Heart left ventricle (tissue), 16 donors: ENCODE results near the gene CXCL6. TPM values are rescaled to one million over a fixed set of nuclear protein-coding genes. Genes with fewer than 3 reads are reported as not detected.

Experiments
- ATAC-seq, 4 donors: fragments of 200-7000 bp; cut with Tn5 transposase; one replicate each; pipeline ENCODE4 v1.9.1; 2020 to 2022; ENCODE audit warnings: moderate library complexity in 4 of 4, mild to moderate bottlenecking in 3 of 4, moderate number of reproducible peaks in 1 of 4
- DNase-seq, 5 donors: peaks; one replicate each; pipeline ENCODE4 v3.0.0-alpha.2; 2020
- H3K27ac ChIP-seq, 12 donors: fragments of 200-600 bp; sonication (generic) in 4 of 12; one replicate each; pipeline versions ENCODE4 v1.5.0 to v1.8.0; 2016 to 2022; ENCODE audit warnings: mild to moderate bottlenecking in 2 of 12
- H3K27me3 ChIP-seq, 9 donors: fragments of 200-600 bp; sonication (generic) in 2 of 9; one replicate each; pipeline versions ENCODE4 v1.5.1 to v1.8.0; 2016 to 2022; ENCODE audit warnings: mild to moderate bottlenecking in 3 of 9
- H3K36me3 ChIP-seq, 9 donors: fragments of 200-600 bp; sonication (generic) in 2 of 9; one replicate each; pipeline versions ENCODE4 v1.5.0 to v1.8.0; 2018 to 2022; ENCODE audit warnings: mild to moderate bottlenecking in 2 of 9
- H3K4me1 ChIP-seq, 12 donors: fragments of 200-600 bp; sonication (generic) in 4 of 12; one replicate each; pipeline versions ENCODE4 v1.5.0 to v1.8.0; 2016 to 2022; ENCODE audit warnings: mild to moderate bottlenecking in 3 of 12
- H3K4me3 ChIP-seq, 12 donors: fragments of 200-600 bp; sonication (generic) in 4 of 12; one replicate each; pipeline versions ENCODE4 v1.5.0 to v1.8.0; 2017 to 2022; ENCODE audit warnings: mild to moderate bottlenecking in 9 of 12, moderate library complexity in 4 of 12
- H3K9me3 ChIP-seq, 12 donors: fragments of 200-600 bp; sonication (generic) in 4 of 12; one replicate each; pipeline versions ENCODE4 v1.5.0 to v1.8.0; 2016 to 2022; ENCODE audit warnings: mild to moderate bottlenecking in 1 of 12
- CTCF ChIP-seq, 12 donors: fragments of 200-600 bp; sonication (generic) in 4 of 12; IDR thresholded peaks; one replicate each; pipeline versions ENCODE4 v1.5.0 to v1.8.0; 2018 to 2022; ENCODE audit warnings: antibody characterized with exemption in 12 of 12, mild to moderate bottlenecking in 5 of 12
- POLR2A ChIP-seq, 2 donors: fragments of 450-650 bp; IDR thresholded peaks; one replicate each; pipeline ENCODE4 v1.6.1; 2017; ENCODE audit warnings: antibody characterized with exemption in 2 of 2, mild to moderate bottlenecking in 2 of 2, moderate library complexity in 2 of 2
- WGBS, 4 donors: extraction: QIAGEN DNeasy Blood & Tissue Kit in 2 of 4; methylation state at CpG; one replicate each; pipeline versions ENCODE4 v1.1.5 to v1.1.7; 2013 to 2018; 5-methylcytosine and 5-hydroxymethylcytosine counted together
- intact Hi-C, 10 donors: fragments of 100-400 bp; cut with DNase I; formaldehyde crosslinking; loops; one replicate each; pipeline versions ENCODE4 v1.11.1 to v1.14.2; 2022
- polyA plus RNA-seq, 2 donors: library from polyadenylated mRNA; stranded (reverse); fragments of 200-250 nt; gene quantifications; one replicate each; pipeline ENCODE4 v1.2.3, GENCODE V29; 2013
- total RNA-seq, 9 donors: library from RNA; depleted of rRNA in 2 of 9; stranded (reverse); fragments of >200 nt in 2 of 9; fragmentation: NEBNext Ultra II Directional in 3 of 9; extraction: Animal tissue kit (Norgen Biotek cat#: 25700) in 3 of 9; gene quantifications; one replicate each; pipeline versions ENCODE4 v1.1.0 to v1.2.4, GENCODE V29; 2016 to 2023
- donor health status: ischemic (EF 13 %, LVEDD 7.1; RV severe dilation, severe dysfunction).
- donor health status: healthy with polysubstance abuse.
- donor health status: DM: no; HTN: yes; CAD: no.
- donor health status: DM: no; HTN: no; CAD: no.
- donor health status: ischemic (EF 25% LVEDD 6.9; RV normal size, moderate dysfunction).
- donor health status: ischemic (EF 25% LVEDD 5.7; RV mildly dilated, moderate dysfunction).
- donor health status: healthy.
- donor health status: DM: yes; HTN: yes; CAD: no.
- donor health status: ischemic (EF 35%, LVEDD 5.7; RV mildly dilated, moderate dysfunction).
- donor health status: nonischemic (EF 11% LVEDD 7.7; RV severe dilation, severe dysfunction).
- donor health status: DM: yes; HTN: yes; CAD: no.
- donor health status: PGD.
- donor health status: ischemic (EF 29% LVEDD 5.4; RV normal size, mild dysfunction).
- donor health status: nonischemic (EF 23%, LVEDD 6.1; RV moderate dilation, normal function).

CXCL6 gene
- total and polyA plus RNA-seq, 11 donors = 0.11 to 4.5 (median 0.71) TPM; not detected in 4

- DNase-seq (no peak), ATAC-seq (no peak)
- Histone ChIP-seq H3K27me3 (peaks cover 0 to under 1% (median 0%) of the 10 kb centered on the region in 9 donors), H3K9me3 (no peaks in the 10 kb centered on the region), H3K36me3 (no peaks in the 10 kb centered on the region), H3K27ac (peak overlapping the region in 1 of 12 donors; percentile 65), H3K4me1 (peaks cover 0 to 13% (median 0%) of the 10 kb centered on the region in 12 donors), H3K4me3 (no peak overlapping the region)
- intact Hi-C loops = loop anchor here in 1 of 10 donors (10.0 kb wide), 1 partner anchor 249 kb away; no protein-coding TSS in a partner anchor
- TF ChIP-seq CTCF (IDR thresholded peaks at IDR 0.05) (no peak), POLR2A (IDR thresholded peaks at IDR 0.05) (no peak)
- WGBS, 4 donors = 88 to 95% (median 91%) methylated on average over 1 of the region's 1 CpG
These were observed 38.9 kb downstream of the CXCL6 start for GRCh38 chr4:73875401-73875800.

- Histone ChIP-seq H3K27me3 (peaks cover 0 to 4% (median 0%) of the 10 kb centered on the region in 9 donors), H3K4me1 (no peaks in the 10 kb centered on the region), H3K27ac (no peak overlapping the region), H3K36me3 (no peaks in the 10 kb centered on the region), H3K4me3 (no peak overlapping the region), H3K9me3 (no peaks in the 10 kb centered on the region)
- no peak for TF ChIP-seq POLR2A (IDR thresholded peaks at IDR 0.05)
- TF ChIP-seq CTCF (IDR thresholded peaks at IDR 0.05) = no peak
- no peak for DNase-seq
- WGBS, 4 donors = 42 to 81% (median 59%) methylated on average over 1 of the region's 1 CpG
- ATAC-seq = peak in 1 of 4 donors; percentile 71
- intact Hi-C loops = no loop called here
These were observed 46.8 kb downstream of the CXCL6 start for GRCh38 chr4:73883306-73883705.

GRCh38 chr4:73885574-73886267, 49.2 kb downstream of the CXCL6 start:
- TF ChIP-seq POLR2A (IDR thresholded peaks at IDR 0.05) = no peak
- TF ChIP-seq CTCF (IDR thresholded peaks at IDR 0.05) = no peak
- Histone ChIP-seq H3K27ac (no peak overlapping the region), H3K27me3 (peaks cover 0 to under 1% (median 0%) of the 10 kb centered on the region in 9 donors), H3K9me3 (no peaks in the 10 kb centered on the region), H3K36me3 (no peaks in the 10 kb centered on the region), H3K4me3 (no peak overlapping the region), H3K4me1 (no peaks in the 10 kb centered on the region)
- intact Hi-C loops = no loop called here
- DNase-seq = no peak
- WGBS, 4 donors = 51 to 86% (median 62%) methylated on average over 4 of the region's 4 CpGs
- no peak for ATAC-seq

Other genes with a start within 250 kb of the CXCL6 start
- gene RASSF6, start 216.2 kb upstream of the CXCL6 start, total RNA-seq = under 1 TPM in 1 of 9 donors, not detected in 8; 0.11 TPM
- gene RASSF6, start 216.2 kb upstream of the CXCL6 start, polyA plus RNA-seq = not detected
- gene CXCL8, start 96.1 kb upstream of the CXCL6 start, total RNA-seq = 1 to 10 TPM in 3 of 9 donors, under 1 TPM in 3, not detected in 3; 0.15 to 7.5 (median 1.7) TPM
- under 1 TPM; 0.42 to 0.69 TPM for gene CXCL8, start 96.1 kb upstream of the CXCL6 start, polyA plus RNA-seq
- under 1 TPM in 1 of 9 donors, not detected in 8; 0.93 TPM for gene PF4V1, start 16.6 kb downstream of the CXCL6 start, total RNA-seq
- gene PF4V1, start 16.6 kb downstream of the CXCL6 start, polyA plus RNA-seq = not detected
- gene CXCL1, start 32.7 kb downstream of the CXCL6 start, total RNA-seq = 10 to 100 TPM in 1 of 9 donors, 1 to 10 TPM in 5, under 1 TPM in 2, not detected in 1; 0.26 to 14.9 (median 1.5) TPM
- gene CXCL1, start 32.7 kb downstream of the CXCL6 start, polyA plus RNA-seq = 1 to 10 TPM; 1.8 to 1.9 TPM
- 1 to 10 TPM in 1 of 9 donors, under 1 TPM in 2, not detected in 6; 0.48 to 2.6 (median 0.51) TPM for gene PF4, start 145.3 kb downstream of the CXCL6 start, total RNA-seq
- under 1 TPM in 1 of 2 donors, not detected in 1; 0.65 TPM for gene PF4, start 145.3 kb downstream of the CXCL6 start, polyA plus RNA-seq
- 1 to 10 TPM in 2 of 9 donors, under 1 TPM in 4, not detected in 3; 0.42 to 1.7 (median 0.57) TPM for gene PPBP, start 151.5 kb downstream of the CXCL6 start, total RNA-seq
- gene PPBP, start 151.5 kb downstream of the CXCL6 start, polyA plus RNA-seq = under 1 TPM in 1 of 2 donors, not detected in 1; 0.68 TPM
- gene CXCL5, start 162.0 kb downstream of the CXCL6 start, total RNA-seq = under 1 TPM in 1 of 9 donors, not detected in 8; 0.51 TPM
- gene CXCL5, start 162.0 kb downstream of the CXCL6 start, polyA plus RNA-seq = under 1 TPM; 0.08 to 0.10 TPM
- 1 to 10 TPM in 3 of 9 donors, under 1 TPM in 4, not detected in 2; 0.32 to 8.9 (median 0.97) TPM for gene CXCL3, start 202.0 kb downstream of the CXCL6 start, total RNA-seq
- under 1 TPM; 0.69 to 0.80 TPM for gene CXCL3, start 202.0 kb downstream of the CXCL6 start, polyA plus RNA-seq